Subcutaneous adipose tissue (tissue), 4 donors: ENCODE results near the gene SNCA. TPM values are rescaled to one million over a fixed set of nuclear protein-coding genes. Genes with fewer than 3 reads are reported as not detected.

ENCODE experiments used
- total RNA-seq, 4 donors: library from RNA; depleted of rRNA; stranded (reverse); fragments of >200 nt; gene quantifications; one replicate each; pipeline ENCODE4 v1.1.0, GENCODE V29; 2016
- TF ChIP-seq, protein P1 (sequence below): fragments of 450-650 bp; IDR thresholded peaks from one replicate; pipeline ENCODE4 v1.5.1; 2016; ENCODE audit warnings: low read depth, mild to moderate bottlenecking, control low read depth, antibody characterized with exemption, moderate library complexity

Gene SNCA
- total RNA-seq, 4 donors from 2014 or later = 4.7 to 26.2 (median 11.0) TPM

DNA sequence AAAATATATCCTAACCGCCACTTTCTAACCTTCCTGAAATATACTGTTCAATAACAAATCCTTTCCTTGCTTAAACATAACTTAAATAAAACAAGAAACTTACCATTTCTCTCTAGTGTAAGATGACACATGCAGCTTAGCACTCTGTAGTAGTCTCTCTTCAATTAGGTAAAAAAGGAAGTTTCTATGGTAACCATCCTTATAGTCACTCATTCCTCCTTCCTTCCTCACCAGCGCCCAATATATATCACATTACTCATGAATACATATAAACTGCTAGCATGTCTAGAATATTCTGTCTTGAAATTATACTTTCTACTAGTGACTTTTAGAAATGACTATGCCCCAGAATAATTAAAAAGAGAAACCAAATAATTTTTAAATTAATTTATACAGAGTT, 112.2 kb downstream of the SNCA start:
- TF ChIP-seq, protein P1, sequence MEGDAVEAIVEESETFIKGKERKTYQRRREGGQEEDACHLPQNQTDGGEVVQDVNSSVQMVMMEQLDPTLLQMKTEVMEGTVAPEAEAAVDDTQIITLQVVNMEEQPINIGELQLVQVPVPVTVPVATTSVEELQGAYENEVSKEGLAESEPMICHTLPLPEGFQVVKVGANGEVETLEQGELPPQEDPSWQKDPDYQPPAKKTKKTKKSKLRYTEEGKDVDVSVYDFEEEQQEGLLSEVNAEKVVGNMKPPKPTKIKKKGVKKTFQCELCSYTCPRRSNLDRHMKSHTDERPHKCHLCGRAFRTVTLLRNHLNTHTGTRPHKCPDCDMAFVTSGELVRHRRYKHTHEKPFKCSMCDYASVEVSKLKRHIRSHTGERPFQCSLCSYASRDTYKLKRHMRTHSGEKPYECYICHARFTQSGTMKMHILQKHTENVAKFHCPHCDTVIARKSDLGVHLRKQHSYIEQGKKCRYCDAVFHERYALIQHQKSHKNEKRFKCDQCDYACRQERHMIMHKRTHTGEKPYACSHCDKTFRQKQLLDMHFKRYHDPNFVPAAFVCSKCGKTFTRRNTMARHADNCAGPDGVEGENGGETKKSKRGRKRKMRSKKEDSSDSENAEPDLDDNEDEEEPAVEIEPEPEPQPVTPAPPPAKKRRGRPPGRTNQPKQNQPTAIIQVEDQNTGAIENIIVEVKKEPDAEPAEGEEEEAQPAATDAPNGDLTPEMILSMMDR = no peak

DNA sequence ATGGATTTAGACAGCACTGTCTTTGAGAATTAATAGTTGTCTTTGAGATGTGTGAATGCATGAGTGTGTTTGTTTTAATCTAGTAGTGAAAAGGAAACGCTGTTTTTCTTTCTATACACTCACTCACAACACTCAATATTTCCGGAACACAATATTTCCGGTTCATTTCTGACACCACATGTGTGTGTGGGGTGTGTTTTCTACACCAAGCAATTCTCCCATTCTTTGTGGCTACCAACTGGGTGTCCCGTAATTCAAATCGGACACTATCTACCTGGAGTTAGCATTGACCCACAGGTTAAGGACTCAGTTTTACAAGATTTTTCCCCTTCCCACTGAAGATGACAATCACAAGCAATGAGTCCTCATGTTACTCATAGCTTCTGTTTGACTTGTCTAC, 113.9 kb downstream of the SNCA start:
- TF ChIP-seq, protein P1 = no peak

DNA sequence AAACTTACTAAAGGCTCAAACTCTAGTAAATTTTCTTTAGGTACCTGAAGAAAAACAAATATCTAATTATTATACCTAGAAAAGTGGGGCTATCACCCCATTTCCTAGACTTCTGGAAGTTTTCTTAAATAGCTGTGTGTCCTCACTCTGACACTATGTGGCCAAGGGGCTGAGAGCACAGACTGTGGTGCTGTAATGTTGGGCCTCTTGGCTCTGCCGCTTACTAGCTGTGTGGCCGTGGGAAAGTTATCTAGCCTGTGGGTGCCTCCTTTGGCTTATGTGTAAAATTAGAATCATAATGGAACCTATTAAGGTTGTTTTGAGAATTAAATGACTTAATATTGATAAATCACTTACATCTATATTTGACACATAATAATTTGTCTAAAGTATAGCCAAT, 114.4 kb downstream of the SNCA start:
- TF ChIP-seq, protein P1 = no peak

DNA sequence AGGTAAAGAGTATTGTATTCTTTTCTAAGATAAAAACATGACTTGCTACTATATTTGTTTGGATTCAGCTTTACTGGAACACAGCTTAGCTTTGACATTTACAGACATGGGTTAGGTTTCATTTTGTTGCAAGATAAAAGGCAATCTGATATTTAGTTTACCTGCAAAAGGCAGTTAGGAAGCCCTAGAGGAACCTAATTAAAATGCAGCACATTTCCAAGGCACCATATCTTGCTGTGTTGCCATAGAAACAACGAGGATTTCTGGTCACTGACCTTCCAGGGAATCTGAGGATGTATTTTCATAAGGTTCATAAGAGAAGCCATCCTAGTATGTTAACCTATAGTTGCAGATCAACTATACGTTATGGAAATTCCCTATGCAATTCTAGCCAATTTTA, 116.0 kb downstream of the SNCA start:
- TF ChIP-seq, protein P1 = no peak

DNA sequence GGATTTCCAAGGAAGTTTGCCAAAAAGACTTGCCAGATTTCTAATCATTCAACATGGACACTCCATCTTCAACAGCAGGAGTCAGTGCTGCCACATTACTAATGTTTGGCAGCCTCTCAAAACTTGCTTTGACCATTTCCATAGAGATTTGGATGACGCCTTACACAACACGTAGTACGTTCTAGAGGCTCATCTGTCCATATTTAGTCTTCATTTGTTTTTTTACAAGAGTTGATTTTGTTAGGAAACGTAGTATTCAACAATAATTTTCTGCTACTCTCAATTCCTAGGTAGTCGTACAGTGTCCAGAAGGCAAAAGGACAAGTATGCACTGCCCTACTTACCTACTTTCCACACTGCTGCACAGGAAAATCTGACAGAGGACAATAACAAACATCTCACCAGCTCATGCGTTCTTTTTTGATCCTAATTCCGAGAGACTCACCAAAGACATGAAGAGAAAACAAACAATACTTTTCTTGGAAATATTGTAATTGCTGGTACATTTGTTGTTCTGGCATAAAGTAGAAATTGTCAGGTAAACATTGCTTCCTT, 117.3 kb downstream of the SNCA start:
- TF ChIP-seq, protein P1 = no peak

DNA sequence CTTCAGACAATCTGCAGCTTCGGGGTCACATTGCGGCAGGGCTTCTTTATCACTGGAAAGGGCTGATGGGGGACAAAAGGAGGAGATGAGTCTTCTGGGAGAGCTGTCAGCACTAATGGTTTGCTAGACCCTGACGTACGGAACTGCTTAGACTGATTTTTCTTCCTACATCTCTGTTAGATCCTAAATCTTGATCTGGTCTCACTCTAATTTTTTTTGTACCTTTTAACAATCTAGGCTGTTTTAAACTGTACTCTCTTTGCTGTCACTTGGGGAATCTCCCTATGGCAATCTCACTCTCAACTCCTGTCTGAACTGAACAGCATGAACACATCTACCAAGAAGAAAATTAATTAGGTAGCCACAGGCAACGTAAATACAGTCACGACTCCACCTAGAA, 120.1 kb downstream of the SNCA start:
- TF ChIP-seq, protein P1 = no peak

DNA sequence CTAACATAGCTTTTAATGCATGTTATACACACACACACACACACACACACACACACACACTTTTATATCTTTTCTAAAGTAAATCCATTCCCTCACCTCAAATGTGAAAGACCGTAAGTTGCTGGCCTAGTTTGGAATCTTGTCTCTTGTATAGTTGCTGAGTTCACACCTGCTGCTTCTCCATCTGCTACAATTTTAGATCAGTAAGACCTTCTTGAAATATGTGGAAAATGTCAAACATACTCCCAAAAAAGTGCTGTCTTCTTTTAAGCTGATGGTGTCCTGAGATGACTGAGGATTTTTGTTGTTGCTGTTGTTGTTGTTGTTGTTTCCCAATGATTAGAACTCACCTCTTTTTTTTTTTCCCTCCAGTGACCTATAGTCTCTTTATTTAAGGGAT, 121.3 kb downstream of the SNCA start:
- TF ChIP-seq, protein P1 = no peak
